ENCODE results near the gene PNPLA5. TPM values are rescaled to one million over a fixed set of nuclear protein-coding genes. Genes with fewer than 3 reads are reported as not detected.

Gene PNPLA5
- total and polyA plus RNA-seq, 11 donors: not detected

- TF ChIP-seq, protein P1, sequence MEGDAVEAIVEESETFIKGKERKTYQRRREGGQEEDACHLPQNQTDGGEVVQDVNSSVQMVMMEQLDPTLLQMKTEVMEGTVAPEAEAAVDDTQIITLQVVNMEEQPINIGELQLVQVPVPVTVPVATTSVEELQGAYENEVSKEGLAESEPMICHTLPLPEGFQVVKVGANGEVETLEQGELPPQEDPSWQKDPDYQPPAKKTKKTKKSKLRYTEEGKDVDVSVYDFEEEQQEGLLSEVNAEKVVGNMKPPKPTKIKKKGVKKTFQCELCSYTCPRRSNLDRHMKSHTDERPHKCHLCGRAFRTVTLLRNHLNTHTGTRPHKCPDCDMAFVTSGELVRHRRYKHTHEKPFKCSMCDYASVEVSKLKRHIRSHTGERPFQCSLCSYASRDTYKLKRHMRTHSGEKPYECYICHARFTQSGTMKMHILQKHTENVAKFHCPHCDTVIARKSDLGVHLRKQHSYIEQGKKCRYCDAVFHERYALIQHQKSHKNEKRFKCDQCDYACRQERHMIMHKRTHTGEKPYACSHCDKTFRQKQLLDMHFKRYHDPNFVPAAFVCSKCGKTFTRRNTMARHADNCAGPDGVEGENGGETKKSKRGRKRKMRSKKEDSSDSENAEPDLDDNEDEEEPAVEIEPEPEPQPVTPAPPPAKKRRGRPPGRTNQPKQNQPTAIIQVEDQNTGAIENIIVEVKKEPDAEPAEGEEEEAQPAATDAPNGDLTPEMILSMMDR (IDR thresholded peaks at IDR 0.05): no peak
- TF ChIP-seq POLR2A (IDR thresholded peaks at IDR 0.05): no peak
- peaks cover 7 to 38% (median 16%) of the 10 kb centered on the region in 9 donors for H3K27me3 ChIP-seq
- intact Hi-C loops (cut with DNase I): no loop called here
- ATAC-seq: no peak
- H3K4me3 ChIP-seq: no peak overlapping the region
- no peaks in the 10 kb centered on the region for H3K36me3 ChIP-seq
- peaks cover 0 to 15% (median 0%) of the 10 kb centered on the region in 12 donors for H3K9me3 ChIP-seq
- no peak for DNase-seq
- H3K4me1 ChIP-seq: peaks cover 0 to 9% (median 0%) of the 10 kb centered on the region in 12 donors
- H3K27ac ChIP-seq: no peak overlapping the region
These were observed 34.4 kb downstream of the PNPLA5 start for GRCh38 chr22:43857367-43857766.

GRCh38 chr22:43855431-43855830 is 36.4 kb downstream of the PNPLA5 start:
- intact Hi-C loops (cut with DNase I): no loop called here
- H3K27me3 ChIP-seq: peaks cover 0 to 31% (median 6%) of the 10 kb centered on the region in 9 donors
- no peaks in the 10 kb centered on the region for H3K36me3 ChIP-seq
- no peak for DNase-seq
- H3K4me3 ChIP-seq: no peak overlapping the region
- 70 to 97% (median 85%) methylated on average over 4 of the region's 4 CpGs for WGBS, 4 donors
- no peak for ATAC-seq
- H3K27ac ChIP-seq: no peak overlapping the region
- no peaks in the 10 kb centered on the region for H3K4me1 ChIP-seq
- TF ChIP-seq POLR2A (IDR thresholded peaks at IDR 0.05): no peak
- peaks cover 0 to 15% (median 0%) of the 10 kb centered on the region in 12 donors for H3K9me3 ChIP-seq

DNA sequence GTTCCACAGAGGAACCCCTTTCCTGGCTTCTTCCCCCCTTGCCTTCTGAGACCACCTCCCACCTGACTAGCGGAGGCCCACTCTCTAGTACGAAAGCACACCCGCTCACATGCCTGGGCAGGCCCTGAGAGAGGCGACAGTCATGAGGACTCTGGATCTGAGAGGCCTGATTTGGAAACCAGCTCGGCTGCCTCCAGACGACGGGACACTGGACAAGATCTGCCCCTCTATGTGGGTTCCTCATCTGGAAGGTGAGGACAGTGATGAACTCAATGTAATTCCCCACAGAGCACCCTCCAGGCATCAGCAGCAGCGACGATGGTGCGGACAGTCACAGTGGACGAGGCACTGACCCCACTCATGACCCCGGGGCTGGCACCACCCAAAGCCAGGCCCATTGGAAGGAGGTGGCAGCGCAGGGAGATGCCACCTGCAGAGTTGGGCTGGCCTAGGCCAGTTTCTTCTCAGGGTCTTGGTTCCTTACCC is 37.0 kb downstream of the PNPLA5 start:
- WGBS, 4 donors: 91 to 97% (median 92%) methylated on average over 9 to 13 of the region's 13 CpGs
- Histone ChIP-seq H3K9me3 (peaks cover 0 to 15% (median 0%) of the 10 kb centered on the region in 12 donors), H3K4me1 (no peaks in the 10 kb centered on the region), H3K27me3 (peaks cover 0 to 25% (median under 1%) of the 10 kb centered on the region in 9 donors), H3K4me3 (no peak overlapping the region), H3K27ac (no peak overlapping the region), H3K36me3 (no peaks in the 10 kb centered on the region)
- ATAC-seq: no peak
- TF ChIP-seq, protein P1 (IDR thresholded peaks at IDR 0.05): no peak
- no peak for TF ChIP-seq POLR2A (IDR thresholded peaks at IDR 0.05)
- intact Hi-C loops (cut with DNase I): no loop called here
- DNase-seq: peak in 1 of 5 donors; percentile 12

GRCh38 chr22:43854121-43854785 is 37.6 kb downstream of the PNPLA5 start:
- Histone ChIP-seq H3K36me3 (no peaks in the 10 kb centered on the region), H3K9me3 (peaks cover 0 to 15% (median 0%) of the 10 kb centered on the region in 12 donors), H3K4me1 (no peaks in the 10 kb centered on the region), H3K27me3 (peaks cover 0 to 19% (median 0%) of the 10 kb centered on the region in 9 donors), H3K27ac (no peak overlapping the region), H3K4me3 (no peak overlapping the region)
- TF ChIP-seq, protein P1 (IDR thresholded peaks at IDR 0.05): no peak
- TF ChIP-seq POLR2A (IDR thresholded peaks at IDR 0.05): no peak
- WGBS, 4 donors: 80 to 92% (median 86%) methylated on average over 14 of the region's 14 CpGs
- no peak for ATAC-seq
- DNase-seq: peak in 2 of 5 donors; percentile 7 to 43
- intact Hi-C loops (cut with DNase I): no loop called here

All from heart left ventricle (tissue), 16 donors.